IMR-90 (cell line): Measurements from ENCODE around the gene SCN4A. TPM values are rescaled to one million over a fixed set of nuclear protein-coding genes. Genes with fewer than 3 reads are reported as not detected.

Experiments used
- ATAC-seq: fragments of 200-7000 bp; cut with Tn5 transposase; 2 replicates; pipeline ENCODE4 v1.9.1; 2020; ENCODE audit warnings: low read depth, mild to moderate bottlenecking, moderate library complexity
- BruUV-seq: library from RNA; stranded (reverse); fragments of 400-500 nt; replicated peaks from 2 replicates; lab custom pipeline; 2021; lab: Mats Ljungman, UMichigan
- CTCF ChIA-PET: fragments of 300-600 bp; formaldehyde crosslinking; extraction: SDS; loops from one replicate; lab custom pipeline; 2021; ENCODE audit warnings: antibody characterized with exemption; lab: Yijun Ruan, JAX
- POLR2A ChIA-PET: fragments of 300-600 bp; sonication (Branson Sonifier 250); formaldehyde crosslinking; loops from one replicate; lab custom pipeline; 2022; ENCODE audit warnings: antibody characterized with exemption; ENCODE audit not compliant: unreplicated experiment; lab: Charles Lee
- DNase-seq: peaks from one replicate; pipeline ENCODE4 v3.0.0; 2013
- H2AFZ ChIP-seq: replicated peaks from 2 replicates; pipeline ENCODE3; 2013; ENCODE audit warnings: low read length, mild to moderate bottlenecking; ENCODE audit not compliant: poor library complexity
- H2AK5ac ChIP-seq: 2 replicates; pipeline ENCODE4 v1.6.1; 2013; ENCODE audit warnings: low read depth, low read length, inconsistent platforms
- H2AK9ac ChIP-seq: replicated peaks from 2 replicates; pipeline ENCODE3; 2013; ENCODE audit warnings: mild to moderate bottlenecking, low read depth, low read length, moderate library complexity; ENCODE audit not compliant: poor library complexity
- H2BK120ac ChIP-seq: 2 replicates; pipeline ENCODE4 v1.6.1; 2013; ENCODE audit warnings: low read depth, low read length, inconsistent platforms
- H2BK15ac ChIP-seq: 3 replicates; pipeline ENCODE4 v1.6.1; 2013; ENCODE audit warnings: low read depth, low read length, inconsistent platforms
- H2BK20ac ChIP-seq: 2 replicates; pipeline ENCODE4 v1.6.1; 2013; ENCODE audit warnings: low read depth, mild to moderate bottlenecking, inconsistent platforms, low read length, moderate library complexity
- H2BK5ac ChIP-seq: 2 replicates; pipeline ENCODE4 v1.6.1; 2013; ENCODE audit warnings: mild to moderate bottlenecking, low read depth, low read length, inconsistent platforms; ENCODE audit not compliant: poor library complexity, severe bottlenecking
- H3K14ac ChIP-seq: replicated peaks from 2 replicates; pipeline ENCODE4 v1.6.1; 2013; ENCODE audit warnings: low read depth, low read length, inconsistent platforms
- H3K18ac ChIP-seq: 2 replicates; pipeline ENCODE4 v1.6.1; 2013; ENCODE audit warnings: low read depth, low read length, control low read depth
- H3K23ac ChIP-seq: 2 replicates; pipeline ENCODE4 v1.6.1; 2013; ENCODE audit warnings: low read depth, low read length, inconsistent platforms
- H3K27ac ChIP-seq: 2 replicates; pipeline ENCODE4 v1.5.1; 2013; ENCODE audit warnings: mild to moderate bottlenecking, control low read depth, low read length; ENCODE audit not compliant: insufficient read depth
- H3K27me3 ChIP-seq: 2 replicates; pipeline ENCODE4 v1.6.1; 2013; ENCODE audit warnings: low read length; ENCODE audit not compliant: control insufficient read depth, insufficient read depth
- H3K36me3 ChIP-seq: 2 replicates; pipeline ENCODE4 v1.6.1; 2013; ENCODE audit warnings: low read length, mixed read lengths; ENCODE audit not compliant: control insufficient read depth, insufficient read depth
- H3K4ac ChIP-seq: 2 replicates; pipeline ENCODE4 v1.6.1; 2013; ENCODE audit warnings: low read depth, low read length, inconsistent platforms
- H3K4me1 ChIP-seq: 2 replicates; pipeline ENCODE4 v1.6.1; 2013; ENCODE audit warnings: low read length, mixed read lengths; ENCODE audit not compliant: control insufficient read depth, insufficient read depth
- H3K4me2 ChIP-seq: 2 replicates; pipeline ENCODE4 v1.6.1; 2013; ENCODE audit warnings: low read depth, mild to moderate bottlenecking, control low read depth, low read length, moderate library complexity
- H3K4me3 ChIP-seq: 2 replicates; pipeline ENCODE4 v1.5.1; 2013; ENCODE audit warnings: low read depth, mild to moderate bottlenecking, control low read depth, low read length, moderate library complexity; ENCODE audit not compliant: insufficient read depth
- H3K56ac ChIP-seq: 2 replicates; pipeline ENCODE4 v1.6.1; 2013; ENCODE audit warnings: low read length, inconsistent platforms; ENCODE audit not compliant: insufficient read depth; ENCODE audit errors: extremely low read depth
- H3K79me1 ChIP-seq, 2 experiments: 2 replicates each; pipeline ENCODE4 v1.6.1; 2013; ENCODE audit warnings: low read length in 2 of 2, inconsistent platforms in 1 of 2, low read depth in 1 of 2
- H3K9ac ChIP-seq: 2 replicates; pipeline ENCODE4 v1.6.1; 2013; ENCODE audit warnings: low read depth, low read length, control low read depth
- H3K9me1 ChIP-seq: 2 replicates; pipeline ENCODE4 v1.6.1; 2013; ENCODE audit warnings: low read length, inconsistent platforms; ENCODE audit not compliant: insufficient read depth
- H3K9me3 ChIP-seq: 2 replicates; pipeline ENCODE4 v1.6.1; 2013; ENCODE audit warnings: low read length; ENCODE audit not compliant: control insufficient read depth, insufficient read depth
- H4K20me1 ChIP-seq: 2 replicates; pipeline ENCODE4 v1.6.1; 2013; ENCODE audit warnings: low read length, inconsistent platforms; ENCODE audit not compliant: insufficient read depth
- H4K5ac ChIP-seq: 2 replicates; pipeline ENCODE4 v1.6.1; 2013; ENCODE audit warnings: mild to moderate bottlenecking, low read depth, low read length, control low read depth
- H4K8ac ChIP-seq, 2 experiments: 2 replicates each; pipeline ENCODE4 v1.6.1; 2013; ENCODE audit warnings: low read depth in 2 of 2, low read length in 2 of 2, control low read depth in 1 of 2, inconsistent platforms in 1 of 2
- H4K91ac ChIP-seq: 2 replicates; pipeline ENCODE4 v1.6.1; 2013; ENCODE audit warnings: low read depth, low read length, inconsistent platforms; ENCODE audit not compliant: insufficient read depth
- CEBPB ChIP-seq: IDR thresholded peaks from 2 replicates; pipeline ENCODE4 v1.6.1; 2012; ENCODE audit warnings: low read depth, low read length, improper control_type of control experiment
- CHD1 ChIP-seq: IDR thresholded peaks from 2 replicates; pipeline ENCODE4 v1.6.1; 2012; ENCODE audit warnings: low read depth, low read length, improper control_type of control experiment
- MAFK ChIP-seq: IDR thresholded peaks from 2 replicates; pipeline ENCODE4 v1.6.1; 2012; ENCODE audit warnings: low read depth, low read length, improper control_type of control experiment
- MAZ ChIP-seq: IDR thresholded peaks from 2 replicates; pipeline ENCODE4 v1.6.1; 2012; ENCODE audit warnings: low read depth, mild to moderate bottlenecking, low read length, improper control_type of control experiment, moderate library complexity, borderline replicate concordance
- MXI1 ChIP-seq: IDR thresholded peaks from 2 replicates; pipeline ENCODE4 v1.6.1; 2012; ENCODE audit warnings: low read depth, mild to moderate bottlenecking, low read length, moderate library complexity, borderline replicate concordance
- NFE2L2 ChIP-seq: fragments of 150-350 bp; IDR thresholded peaks from 2 replicates; pipeline ENCODE4 v1.6.1; 2016; ENCODE audit warnings: low read depth, mild to moderate bottlenecking, low read length
- POLR2A ChIP-seq: IDR thresholded peaks from 2 replicates; pipeline ENCODE4 v1.6.1; 2012; ENCODE audit warnings: mild to moderate bottlenecking, low read depth, low read length
- USF2 ChIP-seq: fragments of 150-350 bp; IDR thresholded peaks from 2 replicates; pipeline ENCODE4 v1.6.1; 2017; ENCODE audit warnings: mild to moderate bottlenecking, antibody characterized with exemption, low read length, low read depth
- WGBS, 2 experiments: methylation state at CpG; one replicate each; pipeline versions ENCODE4 v1.1.5 to v1.1.7; 2013; ENCODE audit warnings: missing lambda C conversion rate in 2 of 2; ENCODE audit not compliant: insufficient read length in 1 of 2; ENCODE audit errors: extremely low coverage in 2 of 2; 5-methylcytosine and 5-hydroxymethylcytosine counted together
- dilution Hi-C: fragments of 300-500 bp; cut with HindIII; formaldehyde crosslinking; loops from one replicate; pipeline ENCODE4 v1.14.3; 2018; ENCODE audit warnings: low sequenced_read_pairs; ENCODE audit not compliant: unreplicated experiment
- in situ Hi-C: fragments of 300-500 bp; cut with MboI; formaldehyde crosslinking; loops from 3 replicates; pipeline ENCODE4 v1.14.3; 2019; ENCODE audit warnings: low sequenced_read_pairs, inconsistent platforms, mixed read lengths
- intact Hi-C: fragments of 100-400 bp; cut with micrococcal nuclease; formaldehyde crosslinking; loops from 2 replicates; pipeline ENCODE4 v1.10.0; 2022
- polyA plus RNA-seq, 3 experiments: library from polyadenylated mRNA; depleted of rRNA; stranded (reverse); fragments of >200 nt; gene quantifications; 2 replicates each; pipeline ENCODE4 v1.2.3, GENCODE V29; 2012; ENCODE audit warnings: low replicate concordance in 1 of 3
- total RNA-seq: library from RNA; depleted of rRNA; stranded (reverse); fragments of >200 nt; gene quantifications from 2 replicates; pipeline ENCODE4 v1.2.3, GENCODE V29; 2012
- TF ChIP-seq, protein P1 (sequence below): fragments of 150-350 bp; IDR thresholded peaks from 2 replicates; pipeline ENCODE4 v1.6.1; 2016; ENCODE audit warnings: low read depth, mild to moderate bottlenecking, low read length, moderate library complexity, borderline replicate concordance

The SCN4A gene
- total and polyA plus RNA-seq, 2 of the 4 experiments (the other 2 are of a cell fraction) = not detected

DNA sequence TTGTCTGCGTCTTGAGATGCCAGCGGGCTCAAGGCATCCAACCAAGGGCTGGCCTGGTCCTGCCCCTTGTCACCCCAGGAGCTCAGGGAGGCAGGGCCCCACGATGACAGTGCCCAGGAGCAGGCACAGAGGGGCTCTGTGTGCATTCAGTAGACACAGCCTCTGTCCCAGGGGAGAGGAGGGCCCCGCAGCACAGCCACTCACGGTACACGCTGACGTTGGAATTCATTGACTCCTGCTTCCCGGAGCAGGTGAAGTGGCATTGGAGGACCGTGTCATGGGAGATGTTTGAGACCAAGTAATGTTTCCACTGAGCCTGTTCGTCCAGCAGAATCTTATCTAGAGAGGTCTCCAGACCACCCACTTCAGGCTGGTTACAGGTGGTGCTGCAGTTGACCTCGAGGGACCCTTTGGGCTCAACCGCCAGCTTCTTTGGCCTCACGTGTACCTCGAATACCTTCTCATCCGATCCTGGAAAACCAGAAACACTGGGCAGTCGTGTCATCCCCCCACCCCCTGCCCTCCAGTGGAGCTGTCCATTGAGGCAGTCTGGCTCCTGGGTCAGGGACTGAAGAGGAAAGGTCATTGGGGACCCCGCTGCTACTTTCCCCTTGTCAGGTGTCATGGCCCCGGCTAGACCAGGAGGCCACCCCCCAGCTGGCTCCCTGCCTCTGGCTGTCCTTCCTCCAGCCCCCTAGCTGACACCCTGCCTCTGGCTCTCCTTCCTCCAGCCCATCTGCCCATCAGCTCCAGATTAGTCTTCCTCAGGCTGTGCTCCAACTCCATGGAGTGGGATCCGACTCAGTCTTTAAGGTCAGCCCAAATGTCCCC is 32.4 kb upstream of the SCN4A start:
- H4K8ac ChIP-seq = no peak overlapping the region
- H3K9me3 ChIP-seq = no peaks in the 10 kb centered on the region
- H2AK9ac ChIP-seq = no peak overlapping the region
- no peak overlapping the region for H2BK120ac ChIP-seq
- DNase-seq (no peak), ATAC-seq (no peak)
- H3K27me3 ChIP-seq = peaks cover 18% of the 10 kb centered on the region
- H3K9ac ChIP-seq = no peak overlapping the region
- H3K27ac ChIP-seq = no peak overlapping the region
- no peak overlapping the region for H2AK5ac ChIP-seq
- no peaks in the 10 kb centered on the region for H3K36me3 ChIP-seq
- H4K91ac ChIP-seq = no peak overlapping the region
- H3K79me1 ChIP-seq = no peaks in the 10 kb centered on the region
- 60% methylated on average over 5 of the region's 19 CpGs; no CpG with 5 or more reads in 1 of the 2 experiments for WGBS, 2 experiments
- H3K56ac ChIP-seq = no peak overlapping the region
- H3K4me2 ChIP-seq = no peak overlapping the region
- H4K5ac ChIP-seq = no peak overlapping the region
- BruUV-seq = no TSS peak
- H3K23ac ChIP-seq = no peak overlapping the region
- ChIA-PET CTCF (interaction anchor here (1.4 kb wide), 1 partner anchor 12 kb away, joined by 6 read pairs; no protein-coding TSS in a partner anchor), POLR2A (no interaction called here)
- H3K14ac ChIP-seq = no peak overlapping the region
- H2BK20ac ChIP-seq = no peak overlapping the region
- H3K4me3 ChIP-seq = no peak overlapping the region
- no peaks in the 10 kb centered on the region; the same call in 1 of the 2 replicates for H3K4me1 ChIP-seq
- dilution Hi-C loops (no loop called here), in situ Hi-C loops (no loop called here), intact Hi-C loops (no loop called here)
- H2AFZ ChIP-seq = no peak overlapping the region
- TF ChIP-seq MXI1 (no peak), POLR2A (no peak), MAZ (no peak), CEBPB (no peak), USF2 (no peak), CHD1 (no peak), MAFK (no peak), NFE2L2 (no peak)
- TF ChIP-seq, protein P1, sequence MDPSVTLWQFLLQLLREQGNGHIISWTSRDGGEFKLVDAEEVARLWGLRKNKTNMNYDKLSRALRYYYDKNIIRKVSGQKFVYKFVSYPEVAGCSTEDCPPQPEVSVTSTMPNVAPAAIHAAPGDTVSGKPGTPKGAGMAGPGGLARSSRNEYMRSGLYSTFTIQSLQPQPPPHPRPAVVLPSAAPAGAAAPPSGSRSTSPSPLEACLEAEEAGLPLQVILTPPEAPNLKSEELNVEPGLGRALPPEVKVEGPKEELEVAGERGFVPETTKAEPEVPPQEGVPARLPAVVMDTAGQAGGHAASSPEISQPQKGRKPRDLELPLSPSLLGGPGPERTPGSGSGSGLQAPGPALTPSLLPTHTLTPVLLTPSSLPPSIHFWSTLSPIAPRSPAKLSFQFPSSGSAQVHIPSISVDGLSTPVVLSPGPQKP = no peak
- no peak overlapping the region for H2BK15ac ChIP-seq
- H2BK5ac ChIP-seq = no peak overlapping the region
- H3K18ac ChIP-seq = no peak overlapping the region
- no peaks in the 10 kb centered on the region for H4K20me1 ChIP-seq
- peaks cover 4% of the 10 kb centered on the region; the same call in 1 of the 2 replicates for H3K9me1 ChIP-seq
- no peak overlapping the region for H3K4ac ChIP-seq
